ENCODE measurements around the gene CTU1.

DNA sequence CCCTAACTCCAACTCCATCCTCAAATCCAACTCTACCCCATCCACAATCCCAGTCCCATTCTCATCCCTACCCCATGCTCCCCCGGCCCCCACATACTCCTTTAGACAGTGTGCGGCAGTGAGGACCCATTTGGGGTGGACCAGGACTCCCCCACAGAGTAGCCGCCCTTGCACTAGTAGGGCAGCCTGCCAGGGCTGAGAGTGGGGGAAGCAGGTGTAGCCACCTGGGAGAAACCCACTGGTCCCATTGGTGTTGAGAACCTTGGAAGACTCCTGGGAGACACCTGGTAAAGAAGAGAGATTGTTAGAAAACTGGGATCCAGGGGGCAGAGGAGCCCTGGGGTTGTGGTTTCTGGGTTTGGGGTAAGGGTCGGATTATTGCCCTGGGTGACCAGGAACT lies 47.9 kb downstream of the CTU1 start:
- no peak for TF ChIP-seq CTCF (IDR thresholded peaks at IDR 0.05)
- no peak for TF ChIP-seq ZFX (IDR thresholded peaks at IDR 0.05; ENCODE audit: borderline replicate concordance)
